ACHN (cell line): ENCODE results near the gene FHOD3.

Experiments used
- DNase-seq: peaks from one replicate; pipeline ENCODE4 v3.0.0-alpha.2; 2015
- in situ Hi-C: cut with HindIII; loops from 2 replicates; pipeline ENCODE4 v1.10.0; 2017; ENCODE audit warnings: low sequenced_read_pairs, low pct_ligation_motif_present, low pct_unique_long_range_greater_than_20kb

Gene FHOD3

GRCh38 chr18:36511791-36512352 is 214.4 kb downstream of the FHOD3 start:
- in situ Hi-C loops, result no loop called here
- DNase-seq, result no peak

GRCh38 chr18:36513556-36513955 is 216.0 kb downstream of the FHOD3 start:
- DNase-seq, result no peak
- in situ Hi-C loops, result no loop called here

GRCh38 chr18:36514778-36515177 is 217.3 kb downstream of the FHOD3 start:
- DNase-seq, result no peak
- in situ Hi-C loops, result no loop called here

GRCh38 chr18:36516258-36516657 is 218.7 kb downstream of the FHOD3 start:
- in situ Hi-C loops, result no loop called here
- no peak for DNase-seq

GRCh38 chr18:36516726-36517125 is 219.2 kb downstream of the FHOD3 start:
- no peak for DNase-seq
- in situ Hi-C loops, result no loop called here

- DNase-seq, result peak; percentile 11
- in situ Hi-C loops, result no loop called here
Measured at GRCh38 chr18:36518839-36519238, 221.3 kb downstream of the FHOD3 start.

- DNase-seq, result peak; percentile 68
- in situ Hi-C loops, result no loop called here
Measured at GRCh38 chr18:36519358-36519757, 221.8 kb downstream of the FHOD3 start.

GRCh38 chr18:36522509-36522908 is 225.0 kb downstream of the FHOD3 start:
- in situ Hi-C loops, result no loop called here
- no peak for DNase-seq

- in situ Hi-C loops, result no loop called here
- DNase-seq, result no peak
Measured at GRCh38 chr18:36525913-36526312, 228.4 kb downstream of the FHOD3 start.

- in situ Hi-C loops, result no loop called here
Measured at GRCh38 chr18:36526611-36527010, 229.1 kb downstream of the FHOD3 start.

GRCh38 chr18:36527051-36527450 is 229.5 kb downstream of the FHOD3 start:
- DNase-seq, result no peak
- in situ Hi-C loops, result no loop called here

More at GRCh38 chr18:36526611-36527010, 229.1 kb downstream of the FHOD3 start:
- no peak for DNase-seq

- DNase-seq, result no peak
- in situ Hi-C loops, result no loop called here
Measured at GRCh38 chr18:36527740-36528455, 230.4 kb downstream of the FHOD3 start.

- no peak for DNase-seq
- in situ Hi-C loops, result no loop called here
Measured at GRCh38 chr18:36529747-36530146, 232.2 kb downstream of the FHOD3 start.

GRCh38 chr18:36530676-36531405 is 233.3 kb downstream of the FHOD3 start:
- in situ Hi-C loops, result no loop called here
- no peak for DNase-seq

- in situ Hi-C loops, result no loop called here
Measured at GRCh38 chr18:36531636-36532035, 234.1 kb downstream of the FHOD3 start.

GRCh38 chr18:36532394-36532793 is 234.9 kb downstream of the FHOD3 start:
- in situ Hi-C loops, result no loop called here
- no peak for DNase-seq

More at GRCh38 chr18:36531636-36532035, 234.1 kb downstream of the FHOD3 start:
- no peak for DNase-seq

- in situ Hi-C loops, result no loop called here
- DNase-seq, result no peak
Measured at GRCh38 chr18:36532815-36533214, 235.3 kb downstream of the FHOD3 start.

- no peak for DNase-seq
- in situ Hi-C loops, result no loop called here
Measured at GRCh38 chr18:36533446-36534153, 236.1 kb downstream of the FHOD3 start.

- in situ Hi-C loops, result no loop called here
- no peak for DNase-seq
Measured at GRCh38 chr18:36534154-36534688, 236.7 kb downstream of the FHOD3 start.
